A673 (cell line): ENCODE results near the gene CALHM2. TPM values are rescaled to one million over a fixed set of nuclear protein-coding genes. Genes with fewer than 3 reads are reported as not detected.

ENCODE experiments used
- BruUV-seq: library from RNA; stranded (reverse); fragments of 400-500 nt; replicated peaks from 2 replicates; lab custom pipeline; 2021; lab: Mats Ljungman, UMichigan
- CTCF ChIA-PET: fragments of 300-600 bp; sonication (Branson Sonifier 250); formaldehyde crosslinking; loops from one replicate; lab custom pipeline; 2022; ENCODE audit warnings: antibody characterized with exemption; lab: Charles Lee
- POLR2A ChIA-PET: fragments of 300-600 bp; sonication (Branson Sonifier 250); formaldehyde crosslinking; loops from one replicate; lab custom pipeline; 2022; ENCODE audit warnings: antibody characterized with exemption; ENCODE audit not compliant: low non-redundant PET; lab: Charles Lee
- DNase-seq: peaks from one replicate; pipeline ENCODE4 v3.0.0-alpha.2; 2015; ENCODE audit warnings: low spot score
- H3K27ac ChIP-seq: fragments of 200-600 bp; sonication (generic); 2 replicates; pipeline ENCODE4 v1.5.1; 2016; ENCODE audit warnings: mixed run types, low read depth, mild to moderate bottlenecking, mixed read lengths, antibody characterized with exemption, low read length; ENCODE audit not compliant: poor library complexity, severe bottlenecking
- H3K27me3 ChIP-seq: fragments of 200-600 bp; sonication (generic); replicated peaks from 2 replicates; pipeline ENCODE4 v1.6.1; 2017; ENCODE audit warnings: mixed run types, low read depth, mild to moderate bottlenecking, mixed read lengths, antibody characterized with exemption, low read length; ENCODE audit not compliant: insufficient read depth, poor library complexity
- H3K36me3 ChIP-seq: fragments of 200-600 bp; sonication (generic); 2 replicates; pipeline ENCODE4 v1.6.1; 2016; ENCODE audit warnings: mixed run types, mild to moderate bottlenecking, mixed read lengths, antibody characterized with exemption, low read length; ENCODE audit not compliant: insufficient read depth, poor library complexity, severe bottlenecking
- H3K4me1 ChIP-seq: fragments of 200-600 bp; sonication (generic); 2 replicates; pipeline ENCODE4 v1.6.1; 2017; ENCODE audit warnings: mixed run types, mild to moderate bottlenecking, mixed read lengths, antibody characterized with exemption, low read length; ENCODE audit not compliant: insufficient read depth, poor library complexity, severe bottlenecking
- H3K4me3 ChIP-seq: fragments of 200-600 bp; sonication (generic); 2 replicates; pipeline ENCODE4 v1.5.1; 2016; ENCODE audit warnings: low read depth, mixed run types, mild to moderate bottlenecking, mixed read lengths, low read length; ENCODE audit not compliant: poor library complexity, severe bottlenecking
- H3K9me3 ChIP-seq: fragments of 200-600 bp; sonication (generic); 2 replicates; pipeline ENCODE4 v1.6.1; 2016; ENCODE audit warnings: mixed run types, low read depth, mild to moderate bottlenecking, mixed read lengths, antibody characterized with exemption, low read length; ENCODE audit not compliant: poor library complexity, severe bottlenecking
- EZH2 ChIP-seq: fragments of 200-600 bp; sonication (generic); IDR thresholded peaks from 2 replicates; pipeline ENCODE4 v1.6.1; 2017; ENCODE audit warnings: borderline replicate concordance, low read depth, mild to moderate bottlenecking, mixed read lengths, antibody characterized with exemption, low read length; ENCODE audit not compliant: poor library complexity, severe bottlenecking
- intact Hi-C: fragments of 100-400 bp; cut with micrococcal nuclease; formaldehyde crosslinking; loops from one replicate; pipeline ENCODE4 v1.10.0; 2022; ENCODE audit not compliant: unreplicated experiment
- total RNA-seq: library from RNA; stranded (reverse); gene quantifications from 2 replicates; pipeline ENCODE4 v1.2.3, GENCODE V29; 2021
- TF ChIP-seq, protein P1 (sequence below): fragments of 300-800, 200-600 bp; sonication (generic); conservative IDR thresholded peaks from 2 replicates; pipeline ENCODE4 v1.5.1; 2017; ENCODE audit warnings: low read depth, mild to moderate bottlenecking, antibody characterized with exemption, low read length, moderate library complexity, mixed read lengths

The CALHM2 gene
- total RNA-seq, 1 experiment from 2014 or later = 5.9 TPM

GRCh38 chr10:103445767-103446567 lies 6.2 kb downstream of the CALHM2 start:
- H3K4me1 ChIP-seq = peaks cover 1% of the 10 kb centered on the region
- no peak overlapping the region for H3K27ac ChIP-seq
- ChIA-PET CTCF (no interaction called here), POLR2A (interaction anchor here (0.6 kb wide), 1 partner anchor 104 kb away, joined by 3 read pairs; no protein-coding TSS in a partner anchor)
- TF ChIP-seq, protein P1, sequence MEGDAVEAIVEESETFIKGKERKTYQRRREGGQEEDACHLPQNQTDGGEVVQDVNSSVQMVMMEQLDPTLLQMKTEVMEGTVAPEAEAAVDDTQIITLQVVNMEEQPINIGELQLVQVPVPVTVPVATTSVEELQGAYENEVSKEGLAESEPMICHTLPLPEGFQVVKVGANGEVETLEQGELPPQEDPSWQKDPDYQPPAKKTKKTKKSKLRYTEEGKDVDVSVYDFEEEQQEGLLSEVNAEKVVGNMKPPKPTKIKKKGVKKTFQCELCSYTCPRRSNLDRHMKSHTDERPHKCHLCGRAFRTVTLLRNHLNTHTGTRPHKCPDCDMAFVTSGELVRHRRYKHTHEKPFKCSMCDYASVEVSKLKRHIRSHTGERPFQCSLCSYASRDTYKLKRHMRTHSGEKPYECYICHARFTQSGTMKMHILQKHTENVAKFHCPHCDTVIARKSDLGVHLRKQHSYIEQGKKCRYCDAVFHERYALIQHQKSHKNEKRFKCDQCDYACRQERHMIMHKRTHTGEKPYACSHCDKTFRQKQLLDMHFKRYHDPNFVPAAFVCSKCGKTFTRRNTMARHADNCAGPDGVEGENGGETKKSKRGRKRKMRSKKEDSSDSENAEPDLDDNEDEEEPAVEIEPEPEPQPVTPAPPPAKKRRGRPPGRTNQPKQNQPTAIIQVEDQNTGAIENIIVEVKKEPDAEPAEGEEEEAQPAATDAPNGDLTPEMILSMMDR = no peak
- TF ChIP-seq EZH2 = no peak
- no peak overlapping the region for H3K4me3 ChIP-seq
- intact Hi-C loops = no loop called here
- H3K9me3 ChIP-seq = no peaks in the 10 kb centered on the region
- no peaks in the 10 kb centered on the region for H3K27me3 ChIP-seq
- peaks cover 65% of the 10 kb centered on the region for H3K36me3 ChIP-seq
- TSS peak; percentile 87 for BruUV-seq
- no peak for DNase-seq

DNA sequence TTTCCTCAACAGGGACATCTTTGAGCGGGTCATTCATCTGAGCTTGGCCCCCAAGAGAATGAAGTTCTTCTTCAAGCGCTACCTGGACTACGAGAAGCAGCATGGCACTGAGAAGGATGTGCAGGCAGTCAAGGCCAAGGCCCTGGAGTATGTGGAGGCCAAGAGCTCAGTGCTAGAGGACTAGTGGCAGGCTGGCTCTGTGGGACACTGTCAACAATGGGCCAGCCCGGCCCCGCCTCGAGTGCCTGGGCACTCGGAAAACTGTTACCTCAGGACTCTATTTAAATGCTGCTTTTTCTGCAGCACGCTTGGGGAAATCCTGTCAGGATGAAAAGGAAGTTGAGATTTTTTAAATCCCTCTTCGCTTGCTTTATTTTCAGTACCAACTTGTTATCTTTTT lies 6.8 kb downstream of the CALHM2 start:
- no peaks in the 10 kb centered on the region for H3K27me3 ChIP-seq
- BruUV-seq = no TSS peak
- H3K4me1 ChIP-seq = no peaks in the 10 kb centered on the region
- H3K36me3 ChIP-seq = peaks cover 71% of the 10 kb centered on the region
- CTCF ChIA-PET = no interaction called here
- POLR2A ChIA-PET = interaction anchor here (0.6 kb wide), 1 partner anchor 105 kb away, joined by 3 read pairs; no protein-coding TSS in a partner anchor
- no peak for DNase-seq
- no peak overlapping the region for H3K4me3 ChIP-seq
- no peak overlapping the region for H3K27ac ChIP-seq
- TF ChIP-seq, protein P1 = no peak
- TF ChIP-seq EZH2 = no peak
- no peaks in the 10 kb centered on the region for H3K9me3 ChIP-seq
- intact Hi-C loops = no loop called here

DNA sequence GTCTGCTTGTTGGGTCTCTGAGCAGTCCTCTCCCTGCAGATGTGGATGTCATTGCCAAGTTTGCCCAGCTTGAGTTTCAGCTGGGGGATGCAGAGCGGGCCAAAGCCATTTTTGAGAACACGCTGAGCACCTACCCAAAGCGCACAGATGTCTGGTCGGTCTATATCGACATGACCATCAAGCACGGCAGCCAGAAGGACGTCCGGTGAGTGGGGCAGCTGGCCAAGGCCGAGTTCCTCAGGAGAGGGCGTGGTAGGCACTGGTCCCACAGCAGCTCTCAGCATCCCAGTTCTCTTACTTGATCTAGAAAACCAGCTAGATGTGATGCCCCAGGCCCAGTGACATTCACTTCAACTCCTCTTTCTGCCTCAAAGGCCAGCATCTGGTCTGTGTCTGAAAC lies 7.7 kb downstream of the CALHM2 start:
- intact Hi-C loops = no loop called here
- ChIA-PET POLR2A (no interaction called here), CTCF (no interaction called here)
- H3K4me1 ChIP-seq = no peaks in the 10 kb centered on the region
- TF ChIP-seq EZH2 = no peak
- TF ChIP-seq, protein P1 = no peak
- H3K27ac ChIP-seq = no peak overlapping the region
- H3K36me3 ChIP-seq = peaks cover 78% of the 10 kb centered on the region
- H3K9me3 ChIP-seq = no peaks in the 10 kb centered on the region
- H3K4me3 ChIP-seq = no peak overlapping the region
- BruUV-seq = no TSS peak
- H3K27me3 ChIP-seq = no peaks in the 10 kb centered on the region
- no peak for DNase-seq
